H1 (cell line): ENCODE results near the gene TMEM204. TPM values are rescaled to one million over a fixed set of nuclear protein-coding genes. Genes with fewer than 3 reads are reported as not detected.

ENCODE experiments used
- CHD2 ChIP-seq: IDR thresholded peaks from 2 replicates; pipeline ENCODE4 v1.6.1; 2012; ENCODE audit warnings: low read length, improper control_type of control experiment
- SRF ChIP-seq: IDR thresholded peaks from 2 replicates; pipeline ENCODE4 v1.6.1; 2011; ENCODE audit warnings: mild to moderate bottlenecking, low read depth, low read length, moderate library complexity
- polyA plus RNA-seq, 7 experiments: library from polyadenylated mRNA; depleted of rRNA in 3 of 7; stranded (reverse) in 5 of 7; unstranded in 2 of 7; fragments of >200 nt in 5 of 7; fragments of 200-250 nt in 2 of 7; gene quantifications; 1 replicate in 5 of 7; 2 replicates in 1 of 7; 4 replicates in 1 of 7; pipeline versions ENCODE4 v1.2.1 to v1.2.3, GENCODE V29; 2011 to 2013; ENCODE audit warnings: missing spikeins in 2 of 7, mixed read lengths in 2 of 7
- total RNA-seq: library from RNA; stranded (reverse); fragmentation: NEBNext Ultra II Directional; extraction: Animal tissue kit (Norgen Biotek cat#: 25700); gene quantifications from 2 replicates; pipeline ENCODE4 v1.2.1, GENCODE V29; 2021

Gene TMEM204
- total and polyA plus RNA-seq, 2 of the 8 experiments (the other 6 are each of a cell fraction or from before 2014, with no cell fraction given), result not detected

DNA sequence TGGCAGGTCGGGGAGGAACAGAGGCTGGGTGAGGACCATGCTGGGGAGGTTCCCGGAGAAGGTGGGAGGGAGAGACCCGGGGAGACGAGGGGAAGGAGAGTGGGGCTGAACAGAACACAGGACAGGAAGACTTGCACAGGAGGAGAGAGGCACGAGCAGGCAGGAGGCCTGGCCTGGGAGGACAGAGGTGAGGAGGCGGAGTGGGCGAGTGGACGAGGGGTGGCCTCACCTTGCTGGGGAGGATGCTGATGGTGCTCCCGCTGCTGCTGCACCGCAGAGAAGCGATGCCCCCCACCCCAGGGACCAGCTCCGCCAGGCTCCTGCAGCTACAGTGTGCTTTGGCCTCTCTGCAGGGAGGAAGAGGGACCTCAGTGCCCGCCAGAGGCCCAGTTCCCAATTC, 34.5 kb downstream of the TMEM204 start (continued):
- TF ChIP-seq CHD2 (no peak), SRF (no peak)
